Progenitor cell of endocrine pancreas (in vitro differentiated cells): ENCODE data around the gene OOSP1. TPM values are rescaled to one million over a fixed set of nuclear protein-coding genes. Genes with fewer than 3 reads are reported as not detected.

Experiments used
- DNase-seq: peaks from one replicate; pipeline ENCODE4 v3.0.0; 2021; ENCODE audit warnings: low spot score; ENCODE audit not compliant: unreplicated experiment
- H3K27ac Mint-ChIP-seq: 2 replicates; pipeline ENCODE4 v1.8.0; 2021; ENCODE audit warnings: mild to moderate bottlenecking, moderate library complexity, mixed read lengths
- H3K27me3 Mint-ChIP-seq: 2 replicates; pipeline ENCODE4 v1.8.0; 2021; ENCODE audit warnings: mixed read lengths
- H3K36me3 Mint-ChIP-seq: 2 replicates; pipeline ENCODE4 v1.8.0; 2022; ENCODE audit warnings: mixed read lengths; ENCODE audit not compliant: insufficient read depth
- H3K4me1 Mint-ChIP-seq: 2 replicates; pipeline ENCODE4 v1.8.0; 2021; ENCODE audit warnings: low read depth, mixed read lengths
- H3K4me3 Mint-ChIP-seq: 2 replicates; pipeline ENCODE4 v1.8.0; 2021; ENCODE audit warnings: low read depth, mild to moderate bottlenecking, moderate library complexity, mixed read lengths
- H3K9me3 Mint-ChIP-seq: 2 replicates; pipeline ENCODE4 v1.8.0; 2021; ENCODE audit warnings: low read depth, mixed read lengths
- CTCF ChIP-seq: fragments of 200-600 bp; sonication (generic); IDR thresholded peaks from one replicate; pipeline ENCODE4 v1.5.0; 2021; ENCODE audit warnings: antibody characterized with exemption, mild to moderate bottlenecking; ENCODE audit not compliant: unreplicated experiment
- total RNA-seq: library from RNA; stranded (reverse); gene quantifications from 2 replicates; pipeline ENCODE4 v1.2.1, GENCODE V29; 2021

Gene OOSP1
- total RNA-seq, 1 donor from 2014 or later, result not detected

GRCh38 chr11:59984368-59984767 is 46.1 kb downstream of the OOSP1 start:
- no peak for DNase-seq
- Mint-ChIP-seq H3K27me3 (no peaks in the 10 kb centered on the region), H3K9me3 (peaks cover 10% of the 10 kb centered on the region), H3K27ac (no peak overlapping the region), H3K4me1 (no peaks in the 10 kb centered on the region), H3K4me3 (no peak overlapping the region), H3K36me3 (no peaks in the 10 kb centered on the region)
- no peak for TF ChIP-seq CTCF

- Mint-ChIP-seq H3K4me3 (no peak overlapping the region), H3K9me3 (peaks cover 38% of the 10 kb centered on the region)
Observed at GRCh38 chr11:59990421-59990820, 52.2 kb downstream of the OOSP1 start.

GRCh38 chr11:59992425-59992824 is 54.2 kb downstream of the OOSP1 start:
- TF ChIP-seq CTCF, result no peak
- Mint-ChIP-seq H3K27ac (no peak overlapping the region), H3K27me3 (no peaks in the 10 kb centered on the region), H3K36me3 (peaks cover 4% of the 10 kb centered on the region), H3K4me1 (no peaks in the 10 kb centered on the region), H3K9me3 (peaks cover 36% of the 10 kb centered on the region), H3K4me3 (no peak overlapping the region)
- DNase-seq, result no peak

More at GRCh38 chr11:59990421-59990820, 52.2 kb downstream of the OOSP1 start:
- Mint-ChIP-seq H3K4me1 (no peaks in the 10 kb centered on the region), H3K27ac (no peak overlapping the region), H3K27me3 (no peaks in the 10 kb centered on the region), H3K36me3 (peaks cover 4% of the 10 kb centered on the region)
- no peak for DNase-seq
- TF ChIP-seq CTCF, result no peak

GRCh38 chr11:59997800-59998199 is 59.6 kb downstream of the OOSP1 start:
- H3K36me3 Mint-ChIP-seq, result no peaks in the 10 kb centered on the region
- H3K27ac Mint-ChIP-seq, result no peak overlapping the region
- peaks cover 7% of the 10 kb centered on the region for H3K9me3 Mint-ChIP-seq
- no peak for DNase-seq
- H3K27me3 Mint-ChIP-seq, result no peaks in the 10 kb centered on the region
- H3K4me3 Mint-ChIP-seq, result no peak overlapping the region
- H3K4me1 Mint-ChIP-seq, result no peaks in the 10 kb centered on the region
- TF ChIP-seq CTCF, result no peak

GRCh38 chr11:59999691-60000090 is 61.5 kb downstream of the OOSP1 start:
- Mint-ChIP-seq H3K27ac (no peak overlapping the region), H3K27me3 (no peaks in the 10 kb centered on the region), H3K36me3 (no peaks in the 10 kb centered on the region), H3K9me3 (no peaks in the 10 kb centered on the region), H3K4me3 (no peak overlapping the region), H3K4me1 (no peaks in the 10 kb centered on the region)
- TF ChIP-seq CTCF, result no peak
- no peak for DNase-seq
